ENCODE data around the gene KXD1. TPM values are rescaled to one million over a fixed set of nuclear protein-coding genes. Genes with fewer than 3 reads are reported as not detected.
A peak's percentile ranks its signal among the peaks of the same experiment; 100 is the strongest.

Gene KXD1
- total RNA-seq, 3 donors from 2014 or later: 112 to 129 (median 126) TPM

- Mint-ChIP-seq H3K4me1 (ENCODE audit: low read depth) (peaks cover 22% of the 10 kb centered on the region), H3K27me3 (ENCODE audit: low read depth) (peaks cover 72% of the 10 kb centered on the region), H3K9me3 (no peaks in the 10 kb centered on the region), H3K4me3 (no peak overlapping the region), H3K36me3 (ENCODE audit: insufficient read depth) (no peaks in the 10 kb centered on the region)
- peak; percentile 47 for DNase-seq
- ATAC-seq: no peak
Measured at GRCh38 chr19:18607226-18608101, 49.8 kb downstream of the KXD1 start.

- H3K27me3 Mint-ChIP-seq (ENCODE audit: low read depth): peaks cover 68% of the 10 kb centered on the region
- no peaks in the 10 kb centered on the region for H3K9me3 Mint-ChIP-seq
- H3K4me1 Mint-ChIP-seq (ENCODE audit: low read depth): peaks cover 22% of the 10 kb centered on the region
- H3K36me3 Mint-ChIP-seq (ENCODE audit: insufficient read depth): no peaks in the 10 kb centered on the region
- DNase-seq (no peak), ATAC-seq (no peak)
- H3K4me3 Mint-ChIP-seq: no peak overlapping the region
Measured at GRCh38 chr19:18608102-18608804, 50.6 kb downstream of the KXD1 start.

- H3K36me3 Mint-ChIP-seq (ENCODE audit: insufficient read depth): no peaks in the 10 kb centered on the region
- peaks cover 70% of the 10 kb centered on the region for H3K27me3 Mint-ChIP-seq (ENCODE audit: low read depth)
- H3K9me3 Mint-ChIP-seq: no peaks in the 10 kb centered on the region
- ATAC-seq (no peak), DNase-seq (no peak)
- no peak overlapping the region for H3K4me3 Mint-ChIP-seq
- peaks cover 24% of the 10 kb centered on the region for H3K4me1 Mint-ChIP-seq (ENCODE audit: low read depth)
Measured at GRCh38 chr19:18608805-18609716, 51.4 kb downstream of the KXD1 start.

- Mint-ChIP-seq H3K4me1 (ENCODE audit: low read depth) (peaks cover 26% of the 10 kb centered on the region), H3K27me3 (ENCODE audit: low read depth) (peaks cover 71% of the 10 kb centered on the region), H3K9me3 (no peaks in the 10 kb centered on the region), H3K36me3 (ENCODE audit: insufficient read depth) (no peaks in the 10 kb centered on the region), H3K4me3 (no peak overlapping the region)
- no peak for DNase-seq
- no peak for ATAC-seq
Measured at GRCh38 chr19:18609717-18610051, 52.0 kb downstream of the KXD1 start.

GRCh38 chr19:18610245-18610555 is 52.5 kb downstream of the KXD1 start:
- no peak for ATAC-seq
- Mint-ChIP-seq H3K4me3 (no peak overlapping the region), H3K9me3 (no peaks in the 10 kb centered on the region), H3K27me3 (ENCODE audit: low read depth) (peaks cover 70% of the 10 kb centered on the region), H3K36me3 (ENCODE audit: insufficient read depth) (no peaks in the 10 kb centered on the region), H3K4me1 (ENCODE audit: low read depth) (peaks cover 26% of the 10 kb centered on the region)
- no peak for DNase-seq

DNA sequence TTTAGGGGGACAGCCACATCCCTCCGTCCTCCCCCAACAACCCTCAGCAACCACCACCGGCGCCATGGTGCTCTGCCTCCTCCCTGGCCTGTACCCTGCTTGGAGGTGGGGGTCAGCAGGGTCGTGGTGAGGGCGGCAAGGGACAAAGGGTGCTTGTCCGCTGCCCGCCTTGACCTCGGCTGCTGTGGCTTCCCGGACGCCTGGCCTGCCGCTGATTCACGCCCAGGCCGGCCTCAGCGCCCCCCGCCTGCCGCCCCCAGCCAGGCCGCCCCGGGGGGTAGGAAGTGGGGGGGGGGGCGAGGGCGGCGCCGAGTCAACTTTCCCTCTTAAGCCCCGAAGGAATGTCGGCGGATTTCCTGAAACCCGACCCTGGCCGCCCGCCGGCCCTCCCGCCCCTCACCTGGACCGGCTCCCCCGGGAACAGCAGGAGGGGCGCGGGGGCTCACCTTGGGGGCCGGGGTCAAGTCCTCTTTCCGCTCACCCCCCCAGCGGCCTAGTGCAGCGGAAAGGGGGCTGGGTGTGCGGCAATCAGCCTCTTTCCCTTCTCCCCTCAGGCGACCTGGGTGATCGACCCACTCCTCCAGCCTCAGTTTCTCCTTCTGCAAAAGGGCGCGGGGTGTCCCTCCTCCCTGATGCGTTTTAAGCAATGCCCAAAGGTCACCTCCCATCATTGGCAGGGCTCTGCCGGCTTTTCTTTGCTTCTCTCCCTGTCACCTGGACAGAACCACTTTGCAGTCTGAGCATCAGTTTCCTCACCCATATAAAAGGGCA is 53.1 kb downstream of the KXD1 start:
- Mint-ChIP-seq H3K4me1 (ENCODE audit: low read depth) (peaks cover 23% of the 10 kb centered on the region), H3K27me3 (ENCODE audit: low read depth) (peaks cover 70% of the 10 kb centered on the region), H3K9me3 (no peaks in the 10 kb centered on the region), H3K4me3 (peak overlapping the region; percentile 40), H3K36me3 (ENCODE audit: insufficient read depth) (no peaks in the 10 kb centered on the region)
- ATAC-seq (no peak), DNase-seq (no peak)

GRCh38 chr19:18611327-18612050 is 53.8 kb downstream of the KXD1 start:
- ATAC-seq (no peak), DNase-seq (peak; percentile 33)
- Mint-ChIP-seq H3K9me3 (no peaks in the 10 kb centered on the region), H3K4me1 (ENCODE audit: low read depth) (peaks cover 23% of the 10 kb centered on the region), H3K36me3 (ENCODE audit: insufficient read depth) (no peaks in the 10 kb centered on the region), H3K27me3 (ENCODE audit: low read depth) (peaks cover 75% of the 10 kb centered on the region), H3K4me3 (peak overlapping the region; percentile 64)

- ATAC-seq: no peak
Measured at GRCh38 chr19:18612051-18612771, 54.5 kb downstream of the KXD1 start.

DNA sequence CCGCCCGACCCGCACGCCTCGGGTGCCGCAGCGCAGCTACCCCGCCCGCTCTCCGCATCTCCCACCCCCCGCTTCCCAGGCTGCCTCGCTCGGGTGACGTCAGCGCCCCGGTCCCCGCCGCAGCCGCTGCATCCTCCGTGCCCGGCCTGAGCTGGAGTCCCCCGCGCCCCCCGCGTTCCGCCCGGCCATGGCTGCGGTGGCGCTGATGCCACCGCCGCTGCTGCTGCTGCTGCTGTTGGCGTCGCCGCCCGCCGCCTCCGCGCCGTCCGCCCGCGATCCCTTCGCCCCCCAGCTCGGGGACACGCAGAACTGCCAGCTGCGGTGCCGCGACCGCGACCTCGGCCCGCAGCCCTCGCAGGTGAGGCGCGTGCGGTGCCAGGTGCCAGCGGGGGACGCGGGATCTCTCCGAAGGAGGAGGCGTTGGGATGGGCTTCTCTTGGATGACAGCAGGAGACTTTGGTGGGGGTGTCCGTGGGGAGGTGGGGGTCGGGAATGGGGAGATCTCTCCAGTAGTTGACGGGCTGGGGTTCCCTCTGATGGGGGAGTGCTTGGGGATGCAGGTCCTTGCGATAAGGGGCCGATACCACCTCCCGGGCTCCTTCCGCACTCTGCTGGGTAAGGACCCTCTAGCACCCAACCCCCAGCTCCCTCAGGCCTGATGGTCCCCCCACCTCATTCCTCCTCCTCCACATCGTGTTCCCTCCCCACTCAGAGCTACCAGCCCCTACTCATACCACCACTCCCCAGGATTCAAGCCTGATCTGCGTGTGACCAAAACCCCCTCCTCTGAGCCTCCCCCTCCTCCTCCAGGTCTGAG is 55.3 kb downstream of the KXD1 start, which contains the start of gene TMEM59L:
TSS of gene TMEM59L (plus strand) at position 99 of the 817 bp plus-strand sequence. CDS start at position 188, 89 bp downstream.
- H3K9me3 Mint-ChIP-seq: no peaks in the 10 kb centered on the region
- DNase-seq (peak; percentile 43), ATAC-seq (peak; percentile 68 to 71)
- H3K4me3 Mint-ChIP-seq: peak within 1 kb of the TSS; percentile 66
- no peaks in the 10 kb centered on the region for H3K36me3 Mint-ChIP-seq (ENCODE audit: insufficient read depth)
- peaks cover 74% of the 10 kb centered on the region for H3K27me3 Mint-ChIP-seq (ENCODE audit: low read depth)
- peaks cover 20% of the 10 kb centered on the region for H3K4me1 Mint-ChIP-seq (ENCODE audit: low read depth)

More at GRCh38 chr19:18612051-18612771, 54.5 kb downstream of the KXD1 start:
- H3K4me3 Mint-ChIP-seq: peak overlapping the region; percentile 64
- no peaks in the 10 kb centered on the region for H3K9me3 Mint-ChIP-seq
- H3K27me3 Mint-ChIP-seq (ENCODE audit: low read depth): peaks cover 74% of the 10 kb centered on the region
- H3K4me1 Mint-ChIP-seq (ENCODE audit: low read depth): peaks cover 23% of the 10 kb centered on the region
- no peak for DNase-seq
- no peaks in the 10 kb centered on the region for H3K36me3 Mint-ChIP-seq (ENCODE audit: insufficient read depth)

GRCh38 chr19:18613589-18614234 is 56.0 kb downstream of the KXD1 start:
- no peaks in the 10 kb centered on the region for H3K9me3 Mint-ChIP-seq
- H3K27me3 Mint-ChIP-seq (ENCODE audit: low read depth): peaks cover 68% of the 10 kb centered on the region
- H3K36me3 Mint-ChIP-seq (ENCODE audit: insufficient read depth): no peaks in the 10 kb centered on the region
- peaks cover 17% of the 10 kb centered on the region for H3K4me1 Mint-ChIP-seq (ENCODE audit: low read depth)
- H3K4me3 Mint-ChIP-seq: peak overlapping the region; percentile 66
- ATAC-seq (no peak), DNase-seq (no peak)

GRCh38 chr19:18616023-18616422 is 58.4 kb downstream of the KXD1 start:
- peaks cover 16% of the 10 kb centered on the region for H3K4me1 Mint-ChIP-seq (ENCODE audit: low read depth)
- H3K27me3 Mint-ChIP-seq (ENCODE audit: low read depth): peaks cover 53% of the 10 kb centered on the region
- no peak for ATAC-seq
- H3K9me3 Mint-ChIP-seq: no peaks in the 10 kb centered on the region
- DNase-seq: no peak
- H3K4me3 Mint-ChIP-seq: no peak overlapping the region
- no peaks in the 10 kb centered on the region for H3K36me3 Mint-ChIP-seq (ENCODE audit: insufficient read depth)

- DNase-seq (no peak), ATAC-seq (no peak)
- H3K36me3 Mint-ChIP-seq (ENCODE audit: insufficient read depth): no peaks in the 10 kb centered on the region
- no peaks in the 10 kb centered on the region for H3K9me3 Mint-ChIP-seq
- peaks cover 44% of the 10 kb centered on the region for H3K27me3 Mint-ChIP-seq (ENCODE audit: low read depth)
- H3K4me3 Mint-ChIP-seq: no peak overlapping the region
- peaks cover 6% of the 10 kb centered on the region for H3K4me1 Mint-ChIP-seq (ENCODE audit: low read depth)
Measured at GRCh38 chr19:18617562-18617961, 59.9 kb downstream of the KXD1 start.

All from activated T-cell treated with anti-CD3 and anti-CD28 coated beads, Interleukin-2, amount 50 U/mL, for 4 hours (primary cell).